AG04449 (cell line): ENCODE results near the gene SLC23A1.
A peak's percentile ranks its signal among the peaks of the same experiment; 100 is the strongest.

ENCODE experiments used
- CTCF ChIA-PET: fragments of 350-600 bp; formaldehyde crosslinking; extraction: SDS; loops from one replicate; lab custom pipeline; 2021; ENCODE audit warnings: antibody characterized with exemption; lab: Yijun Ruan, JAX
- POLR2A ChIA-PET: fragments of 400-600, 350-600 bp; formaldehyde crosslinking; extraction: SDS; loops from one replicate; lab custom pipeline; 2020; ENCODE audit warnings: antibody characterized with exemption, inconsistent platforms; lab: Yijun Ruan, JAX
- DNase-seq: peaks from one replicate; pipeline ENCODE4 v3.0.0-alpha.2; 2010; ENCODE audit warnings: low read depth, low spot score
- H3K4me3 ChIP-seq: 2 replicates; pipeline ENCODE4 v1.5.1; 2011; ENCODE audit warnings: low read depth, mild to moderate bottlenecking, control low read depth, low read length
- TF ChIP-seq, protein P1 (sequence below): IDR thresholded peaks from one replicate; pipeline ENCODE4 v1.5.1; 2011; ENCODE audit warnings: mild to moderate bottlenecking, moderate library complexity, low read length, control low read depth, inconsistent platforms; ENCODE audit not compliant: insufficient read depth; ENCODE audit errors: missing control alignments

Gene SLC23A1

DNA sequence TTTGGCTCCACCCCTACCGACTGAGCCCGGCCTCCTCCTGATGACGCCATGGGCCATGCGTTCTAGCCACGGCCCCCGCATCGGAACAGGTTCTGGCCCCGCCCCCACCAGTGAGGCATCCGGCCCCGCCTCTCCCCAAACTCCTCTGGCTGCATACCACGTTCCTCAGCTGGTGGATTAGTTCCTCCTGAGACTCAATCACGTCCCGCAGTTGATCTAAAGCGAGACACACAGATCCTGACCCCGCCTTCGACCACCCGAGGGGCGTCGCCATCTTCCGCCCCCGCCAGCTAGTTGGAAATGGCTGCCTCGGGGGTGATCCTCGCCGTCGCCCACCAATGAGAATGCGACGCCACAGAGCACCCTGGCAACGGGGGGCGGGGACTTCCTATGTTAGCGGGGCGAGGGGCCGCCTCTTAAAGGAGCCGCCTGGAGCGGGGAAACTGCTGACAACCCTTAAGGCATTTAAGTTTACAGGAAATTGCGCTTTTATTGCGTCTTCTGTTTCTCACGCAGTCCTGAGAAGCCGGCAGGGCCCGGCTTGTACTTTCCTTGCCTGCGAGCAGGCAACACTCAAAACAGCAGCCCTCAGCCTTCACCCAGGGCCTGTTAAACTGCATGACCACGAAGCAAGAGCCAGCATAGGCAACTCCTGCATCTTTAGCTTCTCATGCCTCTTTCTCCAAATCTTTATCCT, 20.8 kb upstream of the SLC23A1 start, which contains the start of gene SPATA24:
Gene SPATA24 (minus strand): TSS at position 303 of the 697 bp plus-strand sequence. CDS start 29 bp downstream, at position 274.
- TF ChIP-seq, protein P1, sequence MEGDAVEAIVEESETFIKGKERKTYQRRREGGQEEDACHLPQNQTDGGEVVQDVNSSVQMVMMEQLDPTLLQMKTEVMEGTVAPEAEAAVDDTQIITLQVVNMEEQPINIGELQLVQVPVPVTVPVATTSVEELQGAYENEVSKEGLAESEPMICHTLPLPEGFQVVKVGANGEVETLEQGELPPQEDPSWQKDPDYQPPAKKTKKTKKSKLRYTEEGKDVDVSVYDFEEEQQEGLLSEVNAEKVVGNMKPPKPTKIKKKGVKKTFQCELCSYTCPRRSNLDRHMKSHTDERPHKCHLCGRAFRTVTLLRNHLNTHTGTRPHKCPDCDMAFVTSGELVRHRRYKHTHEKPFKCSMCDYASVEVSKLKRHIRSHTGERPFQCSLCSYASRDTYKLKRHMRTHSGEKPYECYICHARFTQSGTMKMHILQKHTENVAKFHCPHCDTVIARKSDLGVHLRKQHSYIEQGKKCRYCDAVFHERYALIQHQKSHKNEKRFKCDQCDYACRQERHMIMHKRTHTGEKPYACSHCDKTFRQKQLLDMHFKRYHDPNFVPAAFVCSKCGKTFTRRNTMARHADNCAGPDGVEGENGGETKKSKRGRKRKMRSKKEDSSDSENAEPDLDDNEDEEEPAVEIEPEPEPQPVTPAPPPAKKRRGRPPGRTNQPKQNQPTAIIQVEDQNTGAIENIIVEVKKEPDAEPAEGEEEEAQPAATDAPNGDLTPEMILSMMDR = no peak
- CTCF ChIA-PET = interaction anchor here (1.2 to 2.8 kb wide), 3 partner anchors 15 to 230 kb away, joined by 3 to 12 read pairs (median 3); no protein-coding TSS in a partner anchor
- H3K4me3 ChIP-seq = peak within 1 kb of the TSS; percentile 69
- POLR2A ChIA-PET = interaction anchor here (1.0 kb wide), 2 partner anchors 15 to 133 kb away, joined by 3 to 4 read pairs; no protein-coding TSS in a partner anchor
- peak; percentile 84 for DNase-seq

DNA sequence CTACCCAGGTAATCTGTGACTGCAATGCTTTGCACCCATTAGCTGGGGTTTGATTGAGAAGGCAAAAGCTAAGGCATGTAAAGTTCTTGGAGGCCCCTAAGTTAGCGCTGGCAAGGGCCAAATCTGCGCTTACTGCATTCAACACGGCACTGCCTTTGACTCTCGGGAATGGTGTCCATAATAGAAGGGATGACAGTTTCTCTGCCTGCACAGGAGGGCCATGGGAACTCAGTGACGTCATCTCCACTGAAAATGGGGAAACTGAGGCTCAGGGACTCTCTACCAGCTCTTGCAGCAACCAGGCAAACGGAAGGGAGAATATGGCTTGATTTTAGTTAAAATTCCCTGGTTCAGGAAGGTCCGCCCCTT, 20.3 kb upstream of the SLC23A1 start:
- TF ChIP-seq, protein P1 = no peak
- peak overlapping the region; percentile 69 for H3K4me3 ChIP-seq
- ChIA-PET CTCF (interaction anchor here (0.9 to 2.8 kb wide), 5 partner anchors 9 to 231 kb away, joined by 3 to 12 read pairs (median 3); no protein-coding TSS in a partner anchor), POLR2A (interaction anchor here (1.0 kb wide), 2 partner anchors 15 to 132 kb away, joined by 3 to 4 read pairs; no protein-coding TSS in a partner anchor)
- DNase-seq = no peak

DNA sequence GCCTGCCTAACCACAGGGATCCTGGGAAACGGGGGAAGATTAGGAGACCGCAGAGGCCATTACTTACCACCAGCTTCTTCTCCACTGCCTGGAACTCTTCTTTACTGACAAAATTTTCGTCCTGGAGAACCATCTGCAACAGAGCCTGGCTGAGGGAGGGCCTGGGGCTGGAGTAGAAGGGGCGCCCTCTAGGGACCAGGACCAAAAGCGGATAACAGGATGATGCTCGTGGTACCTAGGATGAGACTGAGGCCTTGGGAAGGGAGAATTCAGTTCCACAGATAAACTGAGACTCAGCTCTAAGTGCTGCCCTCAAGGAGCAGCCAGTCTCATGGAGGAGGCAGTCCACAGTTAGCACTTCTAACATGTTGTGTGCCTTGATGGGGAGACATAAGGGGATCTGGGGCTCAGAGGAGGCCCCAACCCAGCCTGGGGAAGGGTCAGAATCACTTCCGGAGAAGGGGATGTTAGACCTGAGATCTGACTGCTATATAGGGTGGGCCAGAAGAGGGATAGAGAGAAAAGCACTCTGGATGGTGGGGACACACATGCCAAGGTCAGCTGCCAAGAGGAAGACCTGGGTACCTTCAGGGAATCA, 19.6 kb upstream of the SLC23A1 start:
- POLR2A ChIA-PET = no interaction called here
- no peak overlapping the region for H3K4me3 ChIP-seq
- CTCF ChIA-PET = interaction anchor here (0.8 to 2.8 kb wide), 10 partner anchors 8 to 232 kb away, joined by 3 to 12 read pairs (median 3); no protein-coding TSS in a partner anchor
- TF ChIP-seq, protein P1 = peak; percentile 19
- no peak for DNase-seq

DNA sequence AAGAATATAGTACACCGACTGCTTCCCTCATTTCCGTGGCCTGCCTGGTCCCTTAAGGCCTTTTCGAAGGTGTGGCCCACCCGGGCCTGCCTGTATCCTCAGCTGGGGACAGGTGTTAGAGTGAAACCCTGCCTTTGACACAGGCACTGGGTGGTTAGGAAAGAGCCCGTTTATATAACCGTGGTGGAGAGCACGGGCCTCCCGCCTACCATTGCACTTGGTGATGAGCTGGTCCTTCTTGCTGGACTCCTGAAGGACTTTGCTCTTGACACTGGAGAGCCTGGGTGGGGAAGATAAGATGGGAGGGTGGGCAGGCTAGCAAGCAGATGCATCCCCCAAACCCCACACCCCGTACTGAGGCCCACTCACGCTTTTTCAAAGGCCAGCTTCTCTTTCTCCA, 18.4 kb upstream of the SLC23A1 start:
- POLR2A ChIA-PET = no interaction called here
- H3K4me3 ChIP-seq = no peak overlapping the region
- no peak for DNase-seq
- TF ChIP-seq, protein P1 = no peak
- CTCF ChIA-PET = interaction anchor here (0.8 to 2.3 kb wide), 4 partner anchors 10 to 116 kb away, joined by 3 to 7 read pairs (median 3); no protein-coding TSS in a partner anchor

DNA sequence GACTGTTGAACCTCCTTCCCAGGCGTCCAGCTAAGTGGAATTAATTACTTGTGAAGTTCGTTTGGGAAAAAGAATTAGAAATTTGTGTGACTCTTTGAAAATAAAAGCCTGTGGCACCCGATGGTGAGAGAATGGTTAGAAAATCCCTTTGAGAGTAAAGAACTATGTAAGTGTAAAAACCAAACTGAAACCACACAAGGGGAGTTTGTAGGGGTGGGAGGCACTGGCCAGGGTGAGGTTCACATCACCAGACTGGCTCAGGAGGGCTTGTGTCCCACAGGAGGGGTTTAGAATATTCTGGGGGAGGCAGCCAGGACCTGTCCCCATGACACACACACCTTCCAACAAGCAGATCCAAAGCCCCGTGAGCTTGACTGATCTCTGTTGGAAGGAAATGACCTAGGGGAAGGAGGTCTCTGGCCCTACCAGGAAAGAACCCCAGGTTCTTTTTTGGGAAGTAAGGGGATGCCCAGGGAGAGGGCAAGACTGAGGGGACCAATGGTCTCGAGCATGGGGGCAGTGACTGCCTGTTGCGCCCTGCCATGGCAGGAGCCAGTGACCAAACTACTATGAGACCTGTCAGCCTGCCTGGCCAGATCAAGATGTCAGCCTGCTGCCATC, 16.5 kb upstream of the SLC23A1 start:
- no peak overlapping the region for H3K4me3 ChIP-seq
- ChIA-PET POLR2A (no interaction called here), CTCF (interaction anchor here (1.4 kb wide), 1 partner anchor 9 kb away, joined by 3 read pairs; no protein-coding TSS in a partner anchor)
- DNase-seq = no peak
- TF ChIP-seq, protein P1 = no peak
